HT-29 (cell line): Measurements from ENCODE around the gene HOXB8. TPM values are rescaled to one million over a fixed set of nuclear protein-coding genes. Genes with fewer than 3 reads are reported as not detected.

Source experiments
- DNase-seq: peaks from one replicate; pipeline ENCODE4 v3.0.0-alpha.2; 2015; ENCODE audit warnings: low spot score
- small RNA-seq: library from RNA; depleted of rRNA; stranded (forward); fragments of <200 nt; gene quantifications from one replicate; pipeline ENCODE3, GENCODE V24; 2014
- total RNA-seq: library from RNA; depleted of rRNA; stranded (reverse); fragments of >200 nt; shearing (Covaris generic); gene quantifications from 2 replicates; pipeline ENCODE4 v1.2.3, GENCODE V29; 2014; rRNA removed

HOXB8 gene
- total RNA-seq, 1 experiment from 2014 or later, result 51.0 TPM

GRCh38 chr17:48569674-48570324 is 45.3 kb downstream of the HOXB8 start:
- peak; percentile 66 for DNase-seq

GRCh38 chr17:48569240-48569582 is 45.9 kb downstream of the HOXB8 start:
- DNase-seq, result no peak

GRCh38 chr17:48568499-48569239 is 46.4 kb downstream of the HOXB8 start:
- DNase-seq, result peak; percentile 60

- DNase-seq, result peak; percentile 71
Measured at GRCh38 chr17:48567646-48568354, 47.3 kb downstream of the HOXB8 start.

- peak; percentile 89 for DNase-seq
Measured at GRCh38 chr17:48567209-48567608, 47.9 kb downstream of the HOXB8 start.

GRCh38 chr17:48566717-48567116 is 48.4 kb downstream of the HOXB8 start:
- DNase-seq, result no peak

- DNase-seq, result no peak
Measured at GRCh38 chr17:48565925-48566710, 49.0 kb downstream of the HOXB8 start.

GRCh38 chr17:48565022-48565554 is 50.0 kb downstream of the HOXB8 start:
- peak; percentile 62 for DNase-seq

GRCh38 chr17:48564188-48565021 is 50.7 kb downstream of the HOXB8 start:
- no peak for DNase-seq

- no peak for DNase-seq
Measured at GRCh38 chr17:48563867-48564187, 51.3 kb downstream of the HOXB8 start.

GRCh38 chr17:48563385-48563838 is 51.7 kb downstream of the HOXB8 start:
- DNase-seq, result peak; percentile 55

GRCh38 chr17:48562934-48563333 is 52.2 kb downstream of the HOXB8 start:
- DNase-seq, result no peak

Small RNA genes within 50 kb of the gene (small RNA-seq; reads per million reads assigned to genes)
- gene MIR196A1, result 3.9 reads per million, percentile 80 among the genes with 10 or more reads in this experiment

Other genes starting within 250 kb of the HOXB8 start
- gene SKAP1, start 185.1 kb downstream of the HOXB8 start, total RNA-seq, result 4.3 and 4.7 TPM in 2 replicates
- 0.08 TPM in 1 of 2 replicates, not detected in the other for gene HOXB1, start 84.3 kb downstream of the HOXB8 start, total RNA-seq
- 2.3 and 7.0 TPM in 2 replicates for gene HOXB2, start 70.2 kb downstream of the HOXB8 start, total RNA-seq
- 14.5 and 15.5 TPM in 2 replicates for gene HOXB4, start 36.9 kb downstream of the HOXB8 start, total RNA-seq
- gene HOXB3, start 25.1 kb downstream of the HOXB8 start, total RNA-seq, result 99.5 and 126 TPM in 2 replicates
- 7.5 and 8.2 TPM in 2 replicates for gene HOXB5, start 21.5 kb downstream of the HOXB8 start, total RNA-seq
- 160 and 174 TPM in 2 replicates for gene HOXB6, start 10.3 kb downstream of the HOXB8 start, total RNA-seq
- 37.3 and 39.7 TPM in 2 replicates for gene HOXB7, start 4.3 kb downstream of the HOXB8 start, total RNA-seq
- gene HOXB9, start 11.1 kb upstream of the HOXB8 start, total RNA-seq, result 177 and 188 TPM in 2 replicates
- not detected in 2 replicates for gene PRAC1, start 107.2 kb upstream of the HOXB8 start, total RNA-seq
- gene PRAC2, start 107.9 kb upstream of the HOXB8 start, total RNA-seq, result 0.76 TPM in 1 of 2 replicates, not detected in the other
- gene HOXB13, start 113.5 kb upstream of the HOXB8 start, total RNA-seq, result 3.5 and 5.3 TPM in 2 replicates
- 0.05 and 0.36 TPM in 2 replicates for gene TTLL6, start 201.9 kb upstream of the HOXB8 start, total RNA-seq
- 8.1 and 11.0 TPM in 2 replicates for gene CALCOCO2, start 215.7 kb upstream of the HOXB8 start, total RNA-seq